NCI-H1048 (cell line): ENCODE measurements around the gene TBCD.
"Not testable (repeated sequence)": the region's sequence is repeated elsewhere in the genome, so short reads cannot be mapped to it uniquely, and the experiment has no call there.

Source experiments
- DNase-seq: peaks from one replicate; lab custom pipeline; 2025; lab: John Stamatoyannopoulos, UW

The TBCD gene

GRCh38 chr17:82973456-82974135 is 221.7 kb downstream of the TBCD start:
- DNase-seq, result no peak

- no peak for DNase-seq
These were observed 222.5 kb downstream of the TBCD start for GRCh38 chr17:82974136-82974952.

GRCh38 chr17:82976982-82977488 is 225.2 kb downstream of the TBCD start:
- no peak for DNase-seq

GRCh38 chr17:82977606-82978005 is 225.7 kb downstream of the TBCD start:
- DNase-seq, result no peak

GRCh38 chr17:82978765-82979349 is 227.0 kb downstream of the TBCD start:
- DNase-seq, result no peak

- no peak for DNase-seq
These were observed 227.9 kb downstream of the TBCD start for GRCh38 chr17:82979718-82980117.

GRCh38 chr17:82980632-82981031 is 228.8 kb downstream of the TBCD start:
- no peak for DNase-seq

- DNase-seq, result no peak
These were observed 229.4 kb downstream of the TBCD start for GRCh38 chr17:82981141-82981730.

- DNase-seq, result no peak
These were observed 231.8 kb downstream of the TBCD start for GRCh38 chr17:82983510-82984248.

GRCh38 chr17:82984249-82984617 is 232.4 kb downstream of the TBCD start:
- not testable (repeated sequence) for DNase-seq

- no peak for DNase-seq
These were observed 233.0 kb downstream of the TBCD start for GRCh38 chr17:82984751-82985427.

GRCh38 chr17:82985428-82985805 is 233.6 kb downstream of the TBCD start:
- no peak for DNase-seq

GRCh38 chr17:82985973-82986372 is 234.1 kb downstream of the TBCD start:
- no peak for DNase-seq

- not testable (repeated sequence) for DNase-seq
These were observed 237.2 kb downstream of the TBCD start for GRCh38 chr17:82989051-82989450.

GRCh38 chr17:82989881-82990280 is 238.0 kb downstream of the TBCD start:
- no peak for DNase-seq

- DNase-seq, result no peak
These were observed 241.1 kb downstream of the TBCD start for GRCh38 chr17:82993005-82993404.
